Esophagus muscularis mucosa (tissue), 4 donors: ENCODE results near the gene ADPRHL1.

ENCODE experiments used
- EP300 ChIP-seq: sonication (generic); formaldehyde crosslinking; IDR thresholded peaks from one replicate; pipeline ENCODE4 v1.6.1; 2017; ENCODE audit warnings: antibody characterized with exemption
- POLR2A ChIP-seq: fragments of 450-650 bp; IDR thresholded peaks from one replicate; pipeline ENCODE4 v1.6.1; 2017; ENCODE audit warnings: antibody characterized with exemption, moderate library complexity, mild to moderate bottlenecking, low read depth
- POLR2AphosphoS5 ChIP-seq, 2 donors: sonication (generic); formaldehyde crosslinking; IDR thresholded peaks; one replicate each; pipeline ENCODE4 v1.6.1; 2017; ENCODE audit warnings: antibody characterized with exemption in 2 of 2
- TF ChIP-seq, protein P1 (sequence below), 3 experiments: fragments of 200-600 bp in 2 of 3; fragments of 450-650 bp in 1 of 3; sonication (generic) in 2 of 3; IDR thresholded peaks; one replicate each; pipeline ENCODE4 v1.5.1; 2017 to 2019; ENCODE audit warnings: antibody characterized with exemption in 3 of 3, mild to moderate bottlenecking in 2 of 3, moderate library complexity in 1 of 3

DNA sequence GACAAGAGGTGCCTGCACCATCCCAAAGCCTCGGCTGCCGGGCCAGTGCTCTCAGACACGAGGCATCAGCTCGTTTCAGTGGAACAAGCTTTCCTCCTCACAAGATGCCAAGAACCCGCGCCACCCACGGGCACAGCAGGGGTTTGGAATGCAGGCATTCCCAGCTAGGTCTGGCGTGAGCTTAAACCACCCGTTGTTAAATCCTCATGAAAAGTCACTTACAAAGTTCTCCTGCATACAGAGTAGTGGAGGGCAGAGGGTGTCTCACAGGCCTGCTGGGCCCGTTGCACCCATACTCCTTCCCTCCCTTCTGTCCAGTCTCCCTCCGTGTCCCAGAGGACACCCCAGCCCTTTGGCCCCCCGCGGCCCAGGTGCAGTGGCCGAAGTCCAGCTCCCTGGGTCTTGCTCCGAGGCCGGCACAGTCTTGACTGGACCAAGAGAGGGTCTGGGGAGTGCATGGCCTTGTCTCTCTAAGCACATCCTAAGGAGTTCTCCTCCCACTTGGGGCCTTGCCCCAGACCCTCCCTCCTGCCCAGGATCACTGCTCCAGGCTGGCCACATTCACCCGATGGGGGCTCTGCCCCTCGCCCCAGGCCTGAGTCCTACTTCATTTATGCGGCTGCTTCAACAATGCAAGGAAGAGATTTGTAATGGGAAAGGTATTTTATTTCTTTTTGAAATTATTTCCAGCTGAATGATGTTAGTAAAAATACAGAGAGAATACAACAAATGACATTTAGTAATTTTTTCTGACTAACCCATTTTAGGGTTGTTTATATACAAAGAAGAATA is 54.1 kb downstream of the ADPRHL1 start:
- TF ChIP-seq, protein P1, sequence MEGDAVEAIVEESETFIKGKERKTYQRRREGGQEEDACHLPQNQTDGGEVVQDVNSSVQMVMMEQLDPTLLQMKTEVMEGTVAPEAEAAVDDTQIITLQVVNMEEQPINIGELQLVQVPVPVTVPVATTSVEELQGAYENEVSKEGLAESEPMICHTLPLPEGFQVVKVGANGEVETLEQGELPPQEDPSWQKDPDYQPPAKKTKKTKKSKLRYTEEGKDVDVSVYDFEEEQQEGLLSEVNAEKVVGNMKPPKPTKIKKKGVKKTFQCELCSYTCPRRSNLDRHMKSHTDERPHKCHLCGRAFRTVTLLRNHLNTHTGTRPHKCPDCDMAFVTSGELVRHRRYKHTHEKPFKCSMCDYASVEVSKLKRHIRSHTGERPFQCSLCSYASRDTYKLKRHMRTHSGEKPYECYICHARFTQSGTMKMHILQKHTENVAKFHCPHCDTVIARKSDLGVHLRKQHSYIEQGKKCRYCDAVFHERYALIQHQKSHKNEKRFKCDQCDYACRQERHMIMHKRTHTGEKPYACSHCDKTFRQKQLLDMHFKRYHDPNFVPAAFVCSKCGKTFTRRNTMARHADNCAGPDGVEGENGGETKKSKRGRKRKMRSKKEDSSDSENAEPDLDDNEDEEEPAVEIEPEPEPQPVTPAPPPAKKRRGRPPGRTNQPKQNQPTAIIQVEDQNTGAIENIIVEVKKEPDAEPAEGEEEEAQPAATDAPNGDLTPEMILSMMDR (IDR thresholded peaks at IDR 0.05) = no peak
- TF ChIP-seq POLR2AphosphoS5 (IDR thresholded peaks at IDR 0.05) (no peak), EP300 (no peak), POLR2A (no peak)
